Cardiac muscle cell (in vitro differentiated cells and primary cell): ENCODE measurements around the gene UBAP2. TPM values are rescaled to one million over a fixed set of nuclear protein-coding genes. Genes with fewer than 3 reads are reported as not detected.

Experiments used
- DNase-seq, 2 donors: peaks; one replicate each; pipeline versions ENCODE4 v3.0.0 to v3.0.0-alpha.2; 2010 to 2017; ENCODE audit warnings: low read depth in 1 of 2, low spot score in 1 of 2
- H3K27ac ChIP-seq: fragments of 200-600 bp; sonication (generic); 2 replicates; pipeline ENCODE4 v1.5.1; 2016
- H3K27me3 ChIP-seq: fragments of 200-600 bp; sonication (generic); 2 replicates; pipeline ENCODE4 v1.6.0; 2016; ENCODE audit warnings: control low read depth
- H3K36me3 ChIP-seq: fragments of 200-600 bp; sonication (generic); 2 replicates; pipeline ENCODE4 v1.5.1; 2016; ENCODE audit warnings: control low read depth
- H3K4me1 ChIP-seq: fragments of 200-600 bp; sonication (generic); 2 replicates; pipeline ENCODE4 v1.8.1; 2017; ENCODE audit warnings: low read depth, mild to moderate bottlenecking, mixed run types
- H3K4me3 ChIP-seq: fragments of 200-600 bp; sonication (generic); 2 replicates; pipeline ENCODE4 v1.5.1; 2016; ENCODE audit warnings: mild to moderate bottlenecking
- H3K9me3 ChIP-seq: fragments of 200-600 bp; sonication (generic); 2 replicates; pipeline ENCODE4 v1.5.1; 2017; ENCODE audit warnings: low read depth, mild to moderate bottlenecking, control low read depth
- CTCF ChIP-seq: IDR thresholded peaks from 2 replicates; pipeline ENCODE4 v1.5.1; 2012; ENCODE audit warnings: low read depth, mild to moderate bottlenecking, low read length
- polyA plus RNA-seq: library from polyadenylated mRNA; unstranded; fragments of >200 nt; fragmentation: Nextera tagmentation; extraction: Ambion mirVana; gene quantifications from 2 replicates; pipeline ENCODE4 v1.2.1, GENCODE V29; 2016
- total RNA-seq: library from RNA; depleted of rRNA; stranded (reverse); fragments of >200 nt; gene quantifications from 2 replicates; pipeline ENCODE4 v1.2.3, GENCODE V29; 2016

UBAP2 gene
- 17.2 and 27.2 TPM in 2 replicates for total RNA-seq
- polyA plus RNA-seq = 29.3 and 32.6 TPM in 2 replicates

GRCh38 chr9:34048727-34049629 lies at the start of gene UBAP2:
UBAP2 (minus strand) TSS chr9:34048887; CDS start chr9:34017148, 31,739 bp downstream.
- peak; percentile 99 for DNase-seq
- Histone ChIP-seq H3K4me1 (peaks cover 15% of the 10 kb centered on the region), H3K27me3 (no peaks in the 10 kb centered on the region), H3K9me3 (no peaks in the 10 kb centered on the region), H3K36me3 (no peaks in the 10 kb centered on the region), H3K27ac (peak within 1 kb of the TSS; percentile 98), H3K4me3 (peak within 1 kb of the TSS; percentile 88)
- no peak for TF ChIP-seq CTCF

GRCh38 chr9:34098307-34098706 lies 49.6 kb upstream of the UBAP2 start:
- H3K4me1 ChIP-seq = no peaks in the 10 kb centered on the region
- H3K4me3 ChIP-seq = no peak overlapping the region
- H3K27ac ChIP-seq = no peak overlapping the region
- DNase-seq = no peak
- no peaks in the 10 kb centered on the region for H3K27me3 ChIP-seq
- no peak for TF ChIP-seq CTCF
- peaks cover 32% of the 10 kb centered on the region for H3K36me3 ChIP-seq
- H3K9me3 ChIP-seq = no peaks in the 10 kb centered on the region

- H3K4me1 ChIP-seq = no peaks in the 10 kb centered on the region
- no peak overlapping the region for H3K4me3 ChIP-seq
- H3K9me3 ChIP-seq = no peaks in the 10 kb centered on the region
- H3K27me3 ChIP-seq = no peaks in the 10 kb centered on the region
- H3K27ac ChIP-seq = no peak overlapping the region
- DNase-seq = no peak
- H3K36me3 ChIP-seq = peaks cover 35% of the 10 kb centered on the region
- no peak for TF ChIP-seq CTCF
Observed at GRCh38 chr9:34097865-34098264, 49.2 kb upstream of the UBAP2 start.

- H3K36me3 ChIP-seq = peaks cover 40% of the 10 kb centered on the region
Observed at GRCh38 chr9:34096751-34097150, 48.1 kb upstream of the UBAP2 start.

GRCh38 chr9:34093578-34093977 lies 44.9 kb upstream of the UBAP2 start:
- no peak for TF ChIP-seq CTCF
- DNase-seq = no peak
- Histone ChIP-seq H3K4me3 (no peak overlapping the region), H3K27ac (no peak overlapping the region), H3K27me3 (no peaks in the 10 kb centered on the region), H3K36me3 (peaks cover 65% of the 10 kb centered on the region), H3K9me3 (no peaks in the 10 kb centered on the region), H3K4me1 (no peaks in the 10 kb centered on the region)

More at GRCh38 chr9:34096751-34097150, 48.1 kb upstream of the UBAP2 start:
- DNase-seq = no peak
- TF ChIP-seq CTCF = no peak
- no peak overlapping the region for H3K4me3 ChIP-seq
- no peaks in the 10 kb centered on the region for H3K27me3 ChIP-seq
- H3K4me1 ChIP-seq = no peaks in the 10 kb centered on the region
- H3K27ac ChIP-seq = no peak overlapping the region
- no peaks in the 10 kb centered on the region for H3K9me3 ChIP-seq
